HG02938 (cell line): ENCODE results near the gene RNF128.
"Not testable (repeated sequence)": the region's sequence is repeated elsewhere in the genome, so short reads cannot be mapped to it uniquely, and the experiment has no call there.

ENCODE experiments used
- ATAC-seq: cut with Tn5 transposase; IDR thresholded peaks from one replicate; pipeline ENCODE4 v1.9.1; 2021; ENCODE audit warnings: mild to moderate bottlenecking, moderate library complexity; ENCODE audit not compliant: unreplicated experiment

The RNF128 gene

DNA sequence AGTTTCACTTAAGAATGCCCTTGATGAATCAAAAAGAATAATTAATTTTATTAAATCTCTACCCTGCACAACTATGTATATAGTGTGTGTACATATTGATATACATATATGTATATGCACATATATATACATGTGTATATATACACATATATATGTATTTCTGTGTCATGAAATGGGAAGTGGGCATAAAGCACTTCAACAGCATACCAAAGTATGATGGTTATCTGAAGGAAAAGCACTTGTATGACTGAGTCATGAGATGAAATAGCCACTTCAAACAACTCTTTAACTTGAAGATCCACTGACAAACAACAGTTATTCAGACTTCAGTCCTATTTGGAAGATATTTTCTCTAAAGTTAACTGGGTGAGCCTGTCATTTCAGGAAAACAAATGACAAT is 16.3 kb downstream of the RNF128 start:
- no peak for ATAC-seq

DNA sequence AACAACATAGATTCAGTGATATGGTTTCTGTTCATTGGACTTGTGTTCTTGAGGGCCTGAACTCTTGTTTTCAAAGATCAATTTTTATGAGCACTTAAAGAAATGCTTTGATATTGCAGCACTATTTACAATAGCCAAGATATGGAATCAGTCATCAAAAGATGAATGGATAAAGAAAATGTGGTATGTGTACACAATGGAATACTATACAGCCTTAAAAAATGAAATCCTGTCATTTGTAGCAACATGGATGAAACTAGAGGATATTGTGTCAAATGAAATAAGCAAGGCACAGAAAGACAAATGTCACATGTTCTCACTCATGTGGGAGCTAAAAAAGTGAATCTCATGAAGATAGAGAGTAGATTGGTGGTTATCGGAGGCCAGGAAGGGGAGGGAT is 21.9 kb downstream of the RNF128 start:
- no peak for ATAC-seq

DNA sequence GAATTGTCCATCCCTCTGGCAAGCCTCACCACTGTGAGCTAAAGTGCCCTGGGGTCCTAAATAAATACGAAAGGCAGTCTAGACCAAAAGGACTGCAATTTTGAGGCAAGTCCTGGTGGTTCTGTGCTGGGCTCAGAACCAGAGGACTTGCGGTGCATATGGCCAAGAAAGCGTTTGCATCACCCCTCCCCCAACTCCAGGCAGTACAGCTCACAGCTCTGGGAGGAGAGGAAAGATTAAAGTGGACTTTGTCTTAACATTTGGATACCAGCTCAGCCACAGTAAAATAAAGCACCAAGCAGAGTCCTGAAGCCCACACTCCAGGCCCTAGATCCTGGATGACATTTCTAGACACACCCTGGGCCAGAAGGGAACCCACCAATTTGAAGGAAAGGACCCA is 24.9 kb downstream of the RNF128 start:
- no peak for ATAC-seq

DNA sequence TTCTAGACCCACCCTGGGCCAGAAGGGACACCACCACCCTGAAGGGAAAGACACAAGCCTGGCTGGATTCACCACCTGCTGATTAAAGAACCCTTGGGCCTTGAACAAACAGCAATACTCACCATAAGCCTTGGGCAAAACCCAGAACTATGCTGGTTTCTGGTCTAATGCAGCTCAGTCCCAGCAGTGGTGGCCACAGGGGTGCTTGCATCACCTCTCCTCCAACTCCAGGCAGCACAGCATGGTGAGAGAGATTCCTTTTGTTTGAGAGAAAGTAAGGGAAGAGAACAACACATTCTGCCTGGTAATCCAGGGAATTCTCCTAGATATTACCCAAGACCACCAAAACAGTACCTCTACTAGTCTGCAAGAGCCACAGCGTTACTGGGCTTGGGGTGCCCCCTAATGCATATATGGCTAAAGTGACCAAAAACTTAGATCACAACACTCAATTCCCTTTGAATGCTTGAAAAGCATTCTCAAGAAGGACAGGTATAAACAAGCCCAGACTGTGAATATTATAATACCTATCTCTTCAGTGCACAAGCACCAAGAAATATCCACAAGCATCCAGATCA is 25.7 kb downstream of the RNF128 start:
- ATAC-seq = no peak

DNA sequence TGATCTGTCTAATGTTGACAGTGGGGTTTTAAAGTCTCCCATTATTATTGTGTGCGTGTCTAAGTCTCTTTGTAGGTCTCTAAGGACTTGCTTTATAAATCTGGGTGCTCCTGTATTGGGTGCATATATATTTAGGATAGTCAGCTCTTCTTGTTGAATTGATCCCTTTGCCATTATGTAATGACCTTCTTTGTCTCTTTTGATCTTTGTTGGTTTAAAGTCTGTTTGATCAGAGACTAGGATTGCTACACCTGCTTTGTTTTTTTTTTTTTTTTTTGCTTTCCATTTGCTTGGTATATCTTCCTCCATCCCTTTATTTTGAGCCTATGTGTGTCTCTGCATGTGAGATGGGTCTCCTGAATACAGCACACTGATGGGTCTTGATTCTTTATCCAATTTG is 42.8 kb downstream of the RNF128 start:
- not testable (repeated sequence) for ATAC-seq

DNA sequence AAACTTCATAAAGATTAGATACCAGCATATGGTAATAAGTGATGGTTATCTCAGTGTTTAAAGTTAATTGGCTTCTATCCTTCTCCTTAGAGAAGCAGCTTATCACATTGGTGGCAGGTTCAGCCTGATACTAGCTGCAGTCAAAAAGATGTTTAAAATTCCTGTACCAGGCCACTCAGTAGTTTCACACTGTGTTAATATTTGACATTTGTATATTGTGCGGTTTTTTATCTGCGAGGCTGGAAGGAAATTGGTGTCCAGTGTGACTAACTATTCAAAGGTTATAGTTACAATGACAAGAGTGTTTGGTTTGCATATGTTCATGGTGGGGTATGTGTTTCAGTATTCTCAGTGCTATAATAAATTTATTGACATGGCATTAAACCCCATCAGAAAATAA is 48.5 kb downstream of the RNF128 start:
- ATAC-seq = no peak

DNA sequence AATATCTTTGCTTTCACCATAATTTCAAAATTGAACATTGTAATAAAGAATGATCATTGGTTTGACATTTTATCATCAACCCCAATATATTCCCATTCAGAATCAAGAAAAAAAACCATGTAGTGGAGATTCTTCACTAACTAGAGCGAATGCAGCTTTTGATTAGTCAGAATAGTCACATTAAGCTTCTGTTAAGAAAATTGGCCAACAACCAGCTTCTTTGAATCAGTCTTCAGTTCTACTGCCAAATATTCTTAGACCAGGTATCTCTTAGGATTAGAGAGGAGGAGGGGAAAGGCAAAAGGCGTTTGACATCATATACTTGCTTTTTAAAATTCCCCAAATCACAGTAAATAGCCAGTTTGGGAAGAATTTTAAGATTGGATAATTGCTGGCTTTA is 53.8 kb downstream of the RNF128 start:
- ATAC-seq = no peak

DNA sequence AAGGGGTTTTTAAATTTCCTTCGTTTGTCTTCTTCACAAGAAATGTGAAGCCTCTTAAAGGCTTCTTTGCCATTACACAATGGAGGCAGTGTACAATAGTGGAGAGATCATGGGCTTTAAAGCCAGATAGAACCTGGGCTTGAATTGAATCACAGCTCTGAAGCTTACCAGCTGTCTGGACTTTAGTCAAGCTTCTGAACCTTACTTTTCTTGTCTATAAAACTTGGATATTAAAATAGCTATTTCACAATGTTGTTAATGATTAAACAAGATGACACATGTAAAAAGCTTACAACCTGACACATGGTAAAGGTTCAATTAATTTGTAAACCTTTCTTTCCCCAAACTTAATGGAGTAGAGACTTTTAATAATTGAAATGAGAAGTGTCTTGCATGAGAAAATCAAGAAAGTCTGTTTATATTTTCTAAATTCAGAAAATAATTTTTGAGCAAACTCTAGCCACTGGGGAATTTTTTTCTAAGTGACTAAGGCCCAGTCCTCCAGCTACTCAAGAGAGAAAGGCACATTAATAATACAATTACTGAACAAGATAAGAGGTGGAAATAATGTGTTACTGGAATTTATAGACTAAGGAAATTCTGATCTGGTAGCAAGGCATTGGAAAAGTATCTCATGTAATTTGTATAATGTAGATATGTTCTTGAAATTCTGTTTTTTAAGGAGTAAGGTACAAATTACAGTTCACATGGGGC is 54.3 kb downstream of the RNF128 start:
- ATAC-seq = no peak

DNA sequence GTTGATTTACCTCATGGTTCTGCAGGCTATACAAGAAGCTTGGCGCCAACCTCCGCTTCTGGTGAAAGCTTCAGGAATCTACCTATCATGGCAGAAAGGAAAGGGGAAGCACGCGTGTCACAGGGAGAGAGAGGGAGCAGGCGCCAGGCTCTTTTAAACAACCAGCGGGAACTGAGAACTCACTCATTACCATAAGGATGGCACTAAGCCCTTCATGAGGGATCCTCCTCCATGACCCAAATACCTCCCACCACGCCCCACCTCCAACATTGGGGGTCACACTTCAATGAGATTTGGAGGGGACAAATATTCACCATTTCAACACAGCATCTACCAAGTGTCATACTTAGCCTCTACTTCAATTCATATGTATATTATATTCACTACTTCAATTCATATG is 57.2 kb downstream of the RNF128 start:
- no peak for ATAC-seq

DNA sequence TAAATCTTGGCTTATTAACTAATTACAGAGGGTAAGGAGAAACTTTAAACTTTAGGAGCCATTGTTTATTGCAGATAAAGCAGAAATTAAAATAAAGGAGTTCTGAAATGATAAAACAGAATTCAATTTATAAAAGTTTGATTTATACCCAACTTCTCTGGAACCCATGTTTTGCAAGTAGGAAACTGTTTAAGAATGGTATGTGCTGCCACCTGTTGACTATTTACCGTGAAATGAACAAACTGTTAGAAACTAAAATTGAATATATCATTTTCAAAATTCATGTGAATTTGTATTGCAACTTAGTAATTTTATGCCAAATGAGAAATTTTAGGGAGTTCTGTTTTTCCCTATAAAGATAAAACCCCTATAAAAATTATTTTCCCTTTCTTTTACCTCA is 65.0 kb downstream of the RNF128 start:
- ATAC-seq = no peak

DNA sequence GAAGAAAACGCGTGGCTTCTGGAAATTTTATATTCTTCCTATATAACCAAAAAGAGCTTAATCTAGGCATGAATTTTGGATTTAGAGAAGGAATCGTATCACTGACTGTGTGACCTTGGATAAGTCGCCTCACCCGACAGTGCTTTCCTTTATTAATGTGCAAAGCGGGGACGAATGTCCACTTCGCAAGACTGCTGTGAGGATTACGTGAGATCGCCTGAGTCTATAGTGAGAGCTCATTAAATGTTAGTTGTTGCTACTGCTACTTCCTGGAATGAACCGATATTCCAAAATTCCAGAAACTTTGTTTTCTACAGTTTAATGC is 75.5 kb downstream of the RNF128 start:
- ATAC-seq = peak; percentile 2

DNA sequence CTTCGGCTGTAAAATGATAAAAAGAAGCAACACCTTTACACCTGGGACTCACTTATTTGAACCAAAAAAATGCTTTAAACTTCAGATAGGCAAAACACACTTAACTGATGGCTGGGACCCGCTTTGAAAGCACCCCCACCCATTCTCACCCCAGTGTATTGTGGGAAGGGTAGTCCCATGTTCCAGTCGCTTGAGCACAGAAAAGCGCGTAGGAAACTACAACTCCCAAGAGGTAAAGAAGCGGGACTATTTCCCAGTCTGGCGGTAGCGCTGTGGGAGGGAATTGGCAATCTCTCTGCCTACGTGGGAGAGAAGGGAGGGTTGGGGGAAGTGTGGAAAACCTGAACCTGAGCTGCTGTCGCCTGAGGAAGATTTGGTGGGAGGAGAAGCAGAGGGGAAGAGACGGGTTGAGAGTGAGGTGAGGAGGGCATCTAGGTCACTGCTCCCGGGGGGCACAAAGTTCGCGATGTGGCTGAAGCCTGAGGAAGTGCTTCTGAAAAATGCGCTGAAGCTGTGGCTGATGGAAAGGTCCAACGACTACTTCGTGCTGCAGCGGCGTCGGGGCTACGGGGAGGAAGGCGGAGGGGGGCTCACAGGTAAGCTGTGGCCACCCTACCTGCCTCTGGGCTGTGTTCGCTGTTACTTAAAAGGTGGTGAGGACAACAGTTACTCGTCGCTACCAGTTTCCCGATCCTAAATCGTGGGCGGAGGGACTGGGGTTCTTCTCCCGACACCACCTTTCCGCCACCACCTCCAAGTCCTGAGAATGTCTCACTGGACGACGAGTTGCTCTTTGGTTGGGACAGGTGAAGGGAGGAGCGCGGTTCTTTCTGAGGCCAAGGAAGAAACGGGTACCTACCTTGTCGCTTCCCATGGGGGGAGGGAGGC is 76.1 kb downstream of the RNF128 start, which contains the start of gene TBC1D8B:
TBC1D8B (plus strand) TSS at position 286 of the 888 bp plus-strand sequence; CDS start at position 467, 181 bp downstream.
- ATAC-seq = peak; percentile 94

DNA sequence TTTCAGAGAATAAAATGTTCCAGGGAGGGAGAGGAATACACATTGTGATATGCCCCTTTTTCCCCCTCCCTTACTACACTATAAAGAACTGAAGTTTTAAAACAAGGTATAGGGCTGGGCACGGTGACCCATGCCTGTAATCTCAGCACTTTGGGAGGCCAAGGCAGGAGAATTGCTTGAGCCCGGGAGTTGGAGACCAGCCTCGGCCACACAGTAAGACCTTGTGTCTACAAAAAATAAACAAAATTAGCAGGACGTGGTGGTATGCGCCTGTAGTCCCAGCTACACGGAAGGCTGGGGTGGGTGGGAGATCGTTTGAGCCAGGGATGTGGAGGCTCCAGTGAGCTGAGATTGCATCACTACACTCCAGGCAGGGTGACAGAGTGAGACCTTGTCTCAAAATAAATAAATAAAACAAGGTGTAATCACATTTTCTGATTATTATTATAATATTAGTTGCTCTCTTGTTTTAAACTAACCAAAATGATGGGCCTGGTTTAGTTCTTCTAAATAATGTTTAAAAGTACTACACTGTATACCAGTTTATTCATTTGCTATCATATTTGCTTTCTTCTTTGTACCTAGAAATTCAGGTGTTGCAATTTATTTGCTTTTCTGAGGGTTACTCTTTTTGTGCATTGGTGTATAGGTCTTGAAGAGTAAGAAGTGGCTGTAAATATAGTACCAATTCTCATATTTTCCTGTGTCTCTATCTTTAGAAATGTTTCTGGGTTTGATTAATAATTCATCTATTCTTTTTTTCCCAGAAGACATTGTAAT is 84.8 kb downstream of the RNF128 start:
- no peak for ATAC-seq

DNA sequence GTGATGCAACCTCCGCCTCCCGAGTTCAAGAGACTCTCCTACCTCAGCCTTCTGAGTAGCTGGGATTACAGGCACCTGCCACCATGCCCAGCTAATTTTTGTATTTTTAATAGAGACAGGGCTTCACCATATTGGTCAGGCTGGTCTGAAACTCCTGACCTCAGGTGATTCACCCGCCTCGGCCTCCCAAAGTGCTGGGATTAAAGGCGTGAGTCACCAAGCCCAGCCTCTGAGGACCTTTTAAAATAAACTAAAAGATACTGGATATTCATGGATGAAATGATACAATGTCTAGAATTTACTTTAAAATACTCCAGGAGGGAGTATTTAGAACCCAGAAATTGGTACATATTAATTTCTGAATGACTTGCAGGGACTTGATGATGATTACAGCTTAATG is 86.4 kb downstream of the RNF128 start:
- not testable (repeated sequence) for ATAC-seq

DNA sequence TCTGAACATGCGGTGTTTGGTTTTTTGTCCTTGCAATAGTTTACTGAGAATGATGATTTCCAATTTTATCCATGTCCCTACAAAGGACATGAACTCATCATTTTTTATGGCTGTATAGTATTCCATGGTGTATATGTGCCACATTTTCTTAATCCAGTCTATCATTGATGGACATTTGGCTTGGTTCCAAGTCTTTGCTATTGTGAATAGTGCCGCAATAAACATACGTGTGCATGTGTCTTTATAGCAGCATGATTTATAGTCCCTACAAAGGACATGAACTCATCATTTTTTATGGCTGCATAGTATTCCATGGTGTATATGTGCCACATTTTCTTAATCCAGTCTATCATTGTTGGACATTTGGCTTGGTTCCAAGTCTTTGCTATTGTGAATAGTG is 87.6 kb downstream of the RNF128 start:
- ATAC-seq = not testable (repeated sequence)
